ENCODE data around the gene GNAZ.

Gene GNAZ

GRCh38 chr22:23032658-23033057 lies 37.7 kb upstream of the GNAZ start:
- no peak for TF ChIP-seq EGR1 (IDR thresholded peaks at IDR 0.05)
- no peak for TF ChIP-seq TEAD4 (IDR thresholded peaks at IDR 0.05)
- no peak for TF ChIP-seq CREB1 (IDR thresholded peaks at IDR 0.05; ENCODE audit: low read depth)
- no peak for TF ChIP-seq CEBPB (IDR thresholded peaks at IDR 0.05)
- TF ChIP-seq NFIC (IDR thresholded peaks at IDR 0.05): no peak
- no peak for TF ChIP-seq YY1 (IDR thresholded peaks at IDR 0.05; ENCODE audit: low read depth)
- no peak for TF ChIP-seq TAF1 (IDR thresholded peaks at IDR 0.05; ENCODE audit: low read depth)
- no peak for TF ChIP-seq MAX (IDR thresholded peaks at IDR 0.05)
- no peak for TF ChIP-seq RAD21 (IDR thresholded peaks at IDR 0.05; ENCODE audit: low read depth)

- TF ChIP-seq TAF1 (IDR thresholded peaks at IDR 0.05; ENCODE audit: low read depth): no peak
- no peak for TF ChIP-seq FOXM1 (IDR thresholded peaks at IDR 0.05; ENCODE audit: borderline replicate concordance, low read depth)
- TF ChIP-seq TEAD4 (IDR thresholded peaks at IDR 0.05): no peak
- no peak for TF ChIP-seq USF1 (IDR thresholded peaks at IDR 0.05)
- no peak for TF ChIP-seq REST (IDR thresholded peaks at IDR 0.05; ENCODE audit: low read depth)
- TF ChIP-seq RAD21 (IDR thresholded peaks at IDR 0.05; ENCODE audit: low read depth): no peak
- no peak for TF ChIP-seq EP300 (IDR thresholded peaks at IDR 0.05; ENCODE audit: borderline replicate concordance)
- no peak for TF ChIP-seq TCF12 (IDR thresholded peaks at IDR 0.05; ENCODE audit: low read depth)
- TF ChIP-seq MAX (IDR thresholded peaks at IDR 0.05): no peak
- no peak for TF ChIP-seq EGR1 (IDR thresholded peaks at IDR 0.05)
- TF ChIP-seq YY1 (IDR thresholded peaks at IDR 0.05; ENCODE audit: low read depth): no peak
These were observed 37.0 kb upstream of the GNAZ start for GRCh38 chr22:23033116-23033905.

GRCh38 chr22:23034621-23035556 lies 35.4 kb upstream of the GNAZ start:
- TF ChIP-seq TEAD4 (IDR thresholded peaks at IDR 0.05) (no peak), EP300 (IDR thresholded peaks at IDR 0.05; ENCODE audit: borderline replicate concordance) (no peak)

- no peak for TF ChIP-seq CEBPB (IDR thresholded peaks at IDR 0.05)
- no peak for TF ChIP-seq EP300 (IDR thresholded peaks at IDR 0.05; ENCODE audit: borderline replicate concordance)
- TF ChIP-seq EGR1 (IDR thresholded peaks at IDR 0.05): 0 out of 2 replicates have a peak, but pooled peaks have one; percentile 9
- TF ChIP-seq TEAD4 (IDR thresholded peaks at IDR 0.05): no peak
- TF ChIP-seq NFIC (IDR thresholded peaks at IDR 0.05): no peak
These were observed 34.6 kb upstream of the GNAZ start for GRCh38 chr22:23035557-23036277.

GRCh38 chr22:23036684-23037428 lies 33.5 kb upstream of the GNAZ start:
- TF ChIP-seq USF1 (IDR thresholded peaks at IDR 0.05) (no peak), REST (IDR thresholded peaks at IDR 0.05; ENCODE audit: low read depth) (no peak), TCF12 (IDR thresholded peaks at IDR 0.05; ENCODE audit: low read depth) (no peak), ZBTB7A (IDR thresholded peaks at IDR 0.05; ENCODE audit: low read depth) (no peak)

All from Ishikawa (cell line).